HG03378 (cell line): ENCODE measurements around the gene ETV5.
A peak's percentile ranks its signal among the peaks of the same experiment; 100 is the strongest.

Experiments
- ATAC-seq: cut with Tn5 transposase; IDR thresholded peaks from one replicate; pipeline ENCODE4 v1.9.1; 2021; ENCODE audit warnings: mild to moderate bottlenecking, moderate library complexity; ENCODE audit not compliant: unreplicated experiment

ETV5 gene

DNA sequence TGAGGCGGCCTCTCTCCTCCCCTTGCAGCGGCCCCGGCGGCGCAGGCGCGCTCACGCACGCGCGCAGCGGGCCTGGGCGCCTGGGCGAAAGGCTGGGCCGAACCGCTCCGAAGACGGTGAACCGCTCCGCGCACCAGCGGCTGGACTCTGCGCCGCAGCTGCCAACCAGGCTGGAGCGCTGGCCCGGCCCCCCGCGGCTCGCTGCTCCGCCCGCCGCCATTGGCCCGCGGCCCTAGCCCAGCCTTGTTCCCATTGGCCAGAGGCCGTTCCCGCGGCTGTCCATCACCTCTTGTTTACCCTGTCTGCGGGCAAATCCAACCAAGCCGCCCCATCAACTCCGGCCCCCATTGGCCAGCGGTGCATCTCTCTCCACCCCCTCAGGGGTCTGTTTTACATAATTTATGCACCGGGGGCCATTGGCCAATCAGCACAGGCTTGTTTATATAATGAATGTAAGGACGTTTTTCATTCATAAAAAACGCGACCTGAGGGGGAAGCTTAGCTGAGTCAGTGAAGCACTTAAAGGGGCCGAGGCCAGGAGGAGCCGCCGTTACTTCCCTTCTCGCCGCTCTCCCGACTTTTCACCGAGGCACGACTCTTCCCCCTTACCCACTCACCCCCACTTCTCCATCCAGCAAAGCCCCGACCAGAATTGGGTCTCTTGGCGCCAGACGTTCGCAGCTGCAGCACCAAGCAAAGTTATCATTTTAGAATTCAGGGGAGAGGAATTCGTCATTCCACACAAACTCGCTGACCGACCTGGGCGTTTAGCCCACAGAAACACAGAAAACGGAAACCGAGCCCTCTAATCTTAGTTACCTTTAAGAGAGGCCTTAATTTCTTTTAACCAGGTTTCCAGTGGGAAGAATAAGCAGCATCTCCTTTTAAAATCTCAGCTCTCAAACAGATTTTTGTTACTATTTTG is at the start of gene ETV5:
Gene ETV5, minus strand, starts transcription at position 149 of the 925 bp plus-strand sequence. CDS start 3,221 bp downstream, outside the sequence.
- ATAC-seq, result peak; percentile 97

DNA sequence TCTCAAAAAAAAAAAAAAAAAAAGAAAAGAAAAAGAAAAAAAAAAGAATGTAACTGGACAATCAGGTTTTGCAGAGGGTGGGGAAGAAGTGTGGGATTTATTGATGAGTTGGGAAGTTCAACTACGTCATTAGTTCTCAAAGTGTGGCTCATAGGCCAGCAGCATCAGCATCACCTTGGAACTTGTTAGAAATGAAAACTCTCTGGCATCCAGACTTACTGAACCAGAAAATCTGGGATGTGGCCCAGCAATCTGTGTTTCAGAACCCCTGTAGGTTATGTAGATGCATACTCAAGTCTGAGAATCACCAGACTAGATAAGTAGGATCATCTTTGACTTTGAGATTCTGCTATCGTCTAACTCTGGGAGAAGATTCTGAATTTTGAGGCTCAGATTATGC is 45.8 kb upstream of the ETV5 start:
- no peak for ATAC-seq

GRCh38 chr3:186152889-186153292 is 44.0 kb upstream of the ETV5 start:
- ATAC-seq, result peak; percentile 95

DNA sequence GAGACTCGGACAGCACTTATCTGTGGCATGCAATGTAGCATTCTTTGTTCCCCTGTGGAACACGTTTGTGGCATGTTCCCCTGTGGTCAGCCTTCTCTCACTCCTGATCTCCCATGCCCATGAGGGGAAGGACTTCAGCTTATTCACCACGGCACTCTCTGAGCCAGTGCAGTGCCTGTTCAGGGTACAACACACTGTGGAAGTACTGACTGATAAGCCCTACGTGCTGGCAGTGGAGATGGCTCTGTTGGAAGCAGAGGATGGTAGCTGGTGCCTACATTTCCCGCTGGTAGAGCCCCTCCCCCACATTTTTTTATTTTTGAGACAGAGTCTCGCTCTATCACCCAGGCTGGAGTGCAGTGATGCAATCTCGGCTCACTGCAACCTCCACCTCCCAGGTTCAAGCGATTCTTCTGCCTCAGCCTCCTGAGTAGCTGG is 43.5 kb upstream of the ETV5 start:
- ATAC-seq, result no peak

DNA sequence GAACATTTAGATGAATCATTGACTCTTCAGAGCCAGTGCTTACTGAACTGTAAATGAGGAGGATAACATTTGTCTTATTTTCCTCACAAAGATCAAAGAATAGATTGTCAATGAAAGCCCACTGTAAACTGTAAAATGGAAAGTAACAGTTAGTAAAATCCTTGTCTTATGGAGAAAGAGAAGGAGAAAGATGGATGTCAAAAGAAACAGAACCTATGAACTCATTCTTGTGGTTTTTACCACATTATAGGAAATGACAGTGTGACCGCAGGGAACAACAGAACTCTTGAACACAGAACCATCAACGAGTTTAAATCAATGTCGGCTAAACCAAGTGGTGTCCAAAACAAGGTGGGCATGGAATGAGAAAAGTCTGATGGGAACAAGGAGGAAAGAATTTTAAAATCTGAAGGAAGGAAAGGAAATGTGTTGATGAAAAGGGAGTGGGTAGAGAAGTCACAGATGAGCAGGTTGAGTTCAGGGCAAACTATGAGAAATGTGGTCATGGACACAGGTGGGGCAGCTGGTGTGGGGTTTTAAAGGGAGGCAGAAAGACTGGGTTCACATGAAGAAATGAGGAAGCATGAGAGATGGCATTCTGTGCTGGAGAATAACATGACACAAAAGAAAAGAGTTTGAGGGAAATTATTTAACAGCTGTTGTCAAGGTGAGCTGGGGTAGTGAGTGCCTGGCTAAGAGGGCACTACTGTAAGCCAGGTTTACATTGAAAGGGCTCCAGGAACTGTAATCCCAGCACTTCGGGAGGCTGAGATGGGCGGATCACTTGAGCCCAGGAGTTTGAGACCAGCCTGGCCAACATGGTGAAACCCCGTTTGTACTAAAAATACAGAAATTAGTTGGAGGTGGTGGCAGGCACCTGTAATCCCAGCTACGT is 42.4 kb upstream of the ETV5 start:
- no peak for ATAC-seq

DNA sequence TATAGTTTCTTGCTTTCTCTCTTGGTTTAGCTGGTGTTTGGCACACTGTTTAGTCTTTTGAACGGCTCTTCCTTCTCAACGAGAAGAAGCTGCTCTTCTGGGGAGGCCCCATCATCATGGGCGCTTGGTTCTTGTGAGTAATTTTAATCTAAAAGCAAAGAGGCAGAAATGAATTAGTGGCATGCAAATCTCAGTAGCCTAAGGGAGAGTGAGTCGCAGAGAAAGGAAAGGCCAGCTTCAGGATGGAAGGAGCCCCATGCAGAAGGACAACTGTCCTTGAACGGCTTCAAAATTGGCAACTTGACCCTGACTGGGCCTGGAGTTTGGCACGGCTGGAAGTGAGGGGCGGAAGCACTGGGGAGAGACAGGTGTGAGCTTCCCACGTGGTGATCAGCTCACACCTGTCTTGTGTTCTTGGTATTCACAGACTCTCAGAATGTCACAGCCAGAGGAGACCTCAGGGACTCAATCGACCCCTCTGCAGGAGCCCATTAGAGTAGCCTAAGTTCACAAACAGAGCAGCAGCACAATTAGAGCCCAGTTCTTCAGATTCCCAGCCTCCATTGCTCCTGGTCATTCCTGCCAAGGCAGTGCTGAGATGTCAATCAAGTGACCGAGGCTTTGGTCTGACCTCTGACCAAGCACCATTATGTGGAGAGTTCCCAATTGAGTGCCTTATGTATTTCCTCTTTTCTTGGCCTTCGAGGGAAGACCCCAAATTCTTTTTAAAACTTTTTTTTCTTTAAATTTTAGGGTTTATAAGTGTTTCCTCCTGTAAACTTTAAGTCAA is 41.3 kb upstream of the ETV5 start:
- ATAC-seq, result no peak

DNA sequence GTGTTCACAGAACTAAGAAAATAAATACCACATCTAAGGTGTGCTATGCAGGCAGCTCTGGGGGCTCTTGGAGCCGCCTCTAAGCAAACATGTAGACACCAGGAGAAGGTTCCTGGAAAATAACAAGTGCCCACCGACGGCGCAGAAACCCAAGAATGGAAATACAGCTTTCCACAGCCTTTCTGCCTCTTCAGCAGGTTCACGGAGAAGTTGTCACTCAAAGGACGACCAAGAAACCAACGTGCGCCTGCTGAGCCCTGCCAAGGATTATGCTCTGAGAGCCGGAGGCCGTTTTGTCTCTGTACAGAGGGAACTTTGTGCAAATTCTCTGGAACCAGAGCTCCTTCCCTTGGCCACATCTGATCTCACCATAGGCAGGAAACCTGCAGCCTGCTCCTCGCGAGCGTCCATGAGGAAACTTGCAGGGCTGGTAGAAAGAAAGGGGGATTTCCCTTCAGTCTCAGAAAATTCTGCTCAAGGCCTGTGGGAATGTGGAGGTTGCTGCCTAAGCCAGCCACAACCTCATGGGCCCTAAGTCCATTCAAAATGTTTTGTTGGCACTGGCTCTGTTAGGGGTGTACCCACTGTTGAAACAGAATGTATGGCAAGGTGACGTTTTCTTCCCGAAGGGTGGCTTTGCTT is 40.6 kb upstream of the ETV5 start:
- ATAC-seq, result no peak

DNA sequence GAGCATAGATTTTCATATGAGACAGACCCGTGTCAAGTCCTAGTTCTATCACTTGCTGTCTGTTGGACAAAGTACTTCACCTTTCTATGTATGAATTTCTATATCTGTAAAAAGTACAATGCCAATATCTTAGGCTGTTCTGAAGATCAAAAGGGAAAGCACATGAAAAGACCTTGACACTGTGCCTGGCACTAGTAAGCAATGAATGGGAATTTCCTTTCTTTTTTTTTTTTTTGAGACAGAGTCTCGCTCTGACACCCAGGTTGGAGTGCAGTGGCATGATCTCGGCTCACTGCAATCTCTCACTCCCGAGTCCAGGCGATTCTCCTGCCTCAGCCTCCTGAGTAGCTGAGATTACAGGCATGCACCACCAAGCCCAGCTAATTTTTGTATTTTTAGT is 35.4 kb upstream of the ETV5 start:
- ATAC-seq, result no peak

GRCh38 chr3:186143250-186143649 is 34.4 kb upstream of the ETV5 start:
- no peak for ATAC-seq

DNA sequence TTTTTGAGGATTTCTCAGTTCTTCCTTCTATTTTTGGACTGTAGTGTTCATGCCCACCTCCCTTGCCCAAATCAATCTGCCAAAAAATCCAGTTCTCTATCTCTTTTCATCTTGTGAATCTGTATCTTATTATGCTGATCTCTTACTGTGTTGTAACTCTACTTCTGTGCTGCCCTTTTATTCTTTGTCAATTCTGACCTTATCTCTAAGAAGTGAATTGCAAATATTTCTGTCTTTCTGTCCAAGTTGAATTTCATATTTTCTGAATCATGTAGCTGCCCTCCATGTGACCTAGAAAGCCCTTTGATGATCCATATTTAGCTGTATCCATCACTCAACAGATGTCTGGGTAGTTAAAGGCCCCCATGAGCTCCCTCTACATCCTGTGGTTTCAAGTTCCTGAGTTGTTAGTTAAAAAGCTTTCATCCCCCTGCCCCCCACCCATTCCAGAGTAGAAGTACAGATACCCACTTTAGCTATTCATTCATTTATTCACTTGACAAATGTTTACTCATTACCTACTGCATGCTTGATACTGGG is 33.6 kb upstream of the ETV5 start:
- ATAC-seq, result no peak

DNA sequence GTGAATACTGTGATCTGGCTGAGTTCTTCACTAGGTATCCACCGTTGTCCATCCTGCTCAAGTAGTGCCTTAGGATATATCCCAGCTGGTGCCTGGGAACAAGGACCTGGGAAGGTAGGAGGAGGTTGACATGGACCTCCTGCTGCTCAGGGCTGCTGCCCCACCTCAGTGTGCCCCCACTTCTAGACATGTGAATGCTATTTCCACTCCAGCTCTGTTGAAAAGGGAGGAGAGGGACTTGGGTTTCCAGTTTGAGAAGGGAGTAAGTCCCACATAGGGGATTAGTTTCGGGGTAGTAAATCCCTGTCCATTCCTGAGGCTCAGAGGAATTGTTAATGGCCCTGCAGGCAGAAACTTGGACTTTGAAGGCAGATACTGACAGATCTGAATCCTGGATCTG is 32.9 kb upstream of the ETV5 start:
- ATAC-seq, result no peak

- ATAC-seq, result no peak
Measured at GRCh38 chr3:186138272-186138981, 29.5 kb upstream of the ETV5 start.

DNA sequence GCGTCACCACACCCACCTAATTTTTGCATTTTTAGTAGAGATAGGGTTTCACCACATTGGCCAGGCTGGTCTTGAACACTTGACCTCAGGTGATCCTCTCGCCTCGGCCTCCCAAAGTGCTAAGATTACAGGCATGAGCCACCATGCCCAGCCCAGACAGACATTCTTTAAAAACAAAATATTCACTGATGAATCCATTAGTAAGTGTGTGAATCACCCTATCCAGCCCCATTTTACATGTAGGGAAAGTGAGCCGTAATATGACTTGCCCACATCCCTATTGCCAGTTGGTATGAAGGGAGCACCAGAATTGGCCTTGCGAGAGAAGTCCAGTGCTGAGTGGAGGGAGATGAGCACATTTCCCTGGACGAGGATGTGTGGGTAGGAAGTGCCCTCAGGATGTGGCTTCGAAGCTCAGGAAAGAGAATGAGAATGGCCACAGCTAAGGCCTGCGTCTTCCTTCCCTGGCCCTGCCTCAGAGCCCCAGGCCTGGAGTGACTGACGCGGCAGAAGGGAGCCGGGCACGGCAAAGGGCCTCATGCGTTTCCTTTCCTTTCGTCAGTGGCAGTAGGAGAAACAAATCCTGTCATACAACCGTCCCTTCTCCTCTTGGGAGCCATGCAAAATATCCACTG is 28.3 kb upstream of the ETV5 start:
- no peak for ATAC-seq

GRCh38 chr3:186133980-186134379 is 25.1 kb upstream of the ETV5 start:
- ATAC-seq, result no peak

DNA sequence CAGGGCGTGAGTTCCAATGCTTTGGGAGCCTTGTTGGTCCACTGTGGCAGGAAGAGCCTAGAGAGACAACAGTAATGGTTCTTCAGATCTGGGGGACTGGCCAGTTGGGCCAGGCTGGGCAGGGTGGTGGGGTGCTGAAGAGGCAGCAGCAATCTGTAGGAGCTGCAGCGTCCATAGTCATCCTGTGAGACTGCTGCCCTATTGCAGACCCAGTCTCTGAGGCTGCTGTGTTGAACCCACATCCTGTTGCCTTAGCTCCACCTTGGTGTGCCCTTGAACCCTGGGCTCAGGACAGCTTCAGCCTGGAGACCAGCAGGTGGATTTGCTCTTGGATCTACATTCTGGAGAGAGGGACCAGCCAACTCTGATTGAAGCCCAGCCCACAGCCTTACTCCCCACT is 23.6 kb upstream of the ETV5 start:
- ATAC-seq, result no peak

- no peak for ATAC-seq
Measured at GRCh38 chr3:186129206-186129605, 20.3 kb upstream of the ETV5 start.

DNA sequence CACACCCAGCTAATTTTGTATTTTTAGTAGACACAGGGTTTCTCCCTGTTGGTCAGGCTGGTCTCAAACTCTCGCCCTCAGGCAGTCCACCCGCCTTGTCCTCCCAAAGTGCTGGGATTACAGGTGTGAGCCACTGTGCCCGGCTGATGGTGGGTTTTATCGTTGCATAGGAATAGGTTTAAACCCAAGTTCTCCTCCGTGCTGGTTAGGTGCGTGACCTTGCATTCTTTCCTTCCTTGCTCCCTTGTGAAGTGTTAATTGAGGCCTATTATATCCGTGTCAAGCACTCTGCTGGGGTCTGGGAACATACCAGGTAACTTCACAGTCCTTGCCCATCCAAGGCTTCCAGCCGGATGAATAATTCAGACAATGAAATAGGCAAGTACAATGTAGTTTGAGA is 19.3 kb upstream of the ETV5 start:
- ATAC-seq, result no peak

DNA sequence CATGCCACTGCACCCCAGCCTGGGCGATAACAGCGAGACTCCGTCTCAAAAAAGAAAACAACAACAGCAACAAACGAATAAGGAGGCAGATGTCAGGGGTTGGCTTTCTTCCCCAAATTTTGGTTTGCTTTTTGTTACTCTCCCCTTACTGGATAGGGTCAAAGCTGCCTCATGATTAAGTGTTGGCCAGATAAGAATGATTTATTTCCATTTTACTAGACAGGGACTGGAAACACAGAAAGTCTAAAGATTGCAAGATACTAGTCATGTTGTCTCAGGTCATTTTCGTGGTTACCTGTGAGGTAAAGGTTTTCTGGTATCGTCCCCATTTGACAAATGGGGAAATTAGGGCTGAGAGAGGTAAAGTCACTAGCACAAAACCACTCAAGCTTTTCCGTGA is 18.6 kb upstream of the ETV5 start:
- no peak for ATAC-seq

DNA sequence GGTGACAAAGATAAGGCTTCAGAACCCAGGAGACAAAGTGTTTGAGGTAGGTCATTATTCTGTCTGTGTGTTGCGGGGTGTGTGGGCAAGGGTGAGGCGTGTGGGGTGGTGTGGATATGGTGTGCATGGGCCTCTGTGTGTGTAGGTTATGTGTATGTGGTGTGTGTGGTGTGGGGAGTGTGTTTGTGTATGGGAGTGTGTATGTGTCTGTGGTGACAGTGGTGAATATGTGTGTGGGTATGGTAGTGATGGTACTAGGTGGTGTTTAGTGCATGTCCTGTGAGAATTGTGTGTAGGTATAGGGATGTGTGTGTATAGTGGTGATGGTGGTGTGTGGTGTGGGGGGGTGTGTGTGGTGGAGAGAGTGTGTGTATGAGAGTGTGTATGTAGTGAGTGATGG is 16.2 kb upstream of the ETV5 start:
- no peak for ATAC-seq
